SJCRH30 (cell line): ENCODE data around the gene CADM2. TPM values are rescaled to one million over a fixed set of nuclear protein-coding genes. Genes with fewer than 3 reads are reported as not detected.

Source experiments
- DNase-seq, 2 experiments: peaks; one replicate each; pipeline ENCODE4 v3.0.0-alpha.2; 2015 to 2020
- H3K27ac ChIP-seq: fragments of 250-450 bp; sonication (Bioruptor Pico); 2 replicates; pipeline ENCODE4 v1.5.1; 2020; ENCODE audit warnings: mild to moderate bottlenecking, moderate library complexity
- H3K27me3 ChIP-seq: fragments of 250-450 bp; sonication (Bioruptor Pico); 2 replicates; pipeline ENCODE4 v1.5.1; 2020; ENCODE audit warnings: mild to moderate bottlenecking, moderate library complexity
- H3K36me3 ChIP-seq: fragments of 250-450 bp; sonication (Bioruptor Pico); 2 replicates; pipeline ENCODE4 v1.5.1; 2020; ENCODE audit warnings: mild to moderate bottlenecking, moderate library complexity
- H3K4me1 ChIP-seq: fragments of 250-450 bp; sonication (Bioruptor Pico); 2 replicates; pipeline ENCODE4 v1.5.1; 2020; ENCODE audit warnings: mild to moderate bottlenecking, moderate library complexity
- H3K4me3 ChIP-seq: fragments of 250-450 bp; sonication (Bioruptor Pico); 2 replicates; pipeline ENCODE4 v1.5.1; 2020; ENCODE audit warnings: mild to moderate bottlenecking, moderate library complexity
- H3K9me3 ChIP-seq: fragments of 250-450 bp; sonication (Bioruptor Pico); replicated peaks from 2 replicates; pipeline ENCODE4 v1.5.1; 2020; ENCODE audit warnings: mild to moderate bottlenecking, moderate library complexity
- total RNA-seq: library from RNA; depleted of rRNA; stranded (reverse); fragments of >200 nt; shearing (Covaris generic); gene quantifications from 2 replicates; pipeline ENCODE4 v1.2.3, GENCODE V29; 2014

The CADM2 gene
- total RNA-seq, 1 experiment from 2014 or later = 20.8 TPM

GRCh38 chr3:85254738-85255137, 295.9 kb downstream of the CADM2 start:
- H3K4me1 ChIP-seq = no peaks in the 10 kb centered on the region
- no peaks in the 10 kb centered on the region for H3K36me3 ChIP-seq
- H3K4me3 ChIP-seq = no peak overlapping the region
- peak; percentile 4 to 18 for DNase-seq
- H3K27ac ChIP-seq = no peak overlapping the region
- no peaks in the 10 kb centered on the region for H3K9me3 ChIP-seq
- H3K27me3 ChIP-seq = no peaks in the 10 kb centered on the region

- no peak overlapping the region for H3K4me3 ChIP-seq
- no peaks in the 10 kb centered on the region for H3K9me3 ChIP-seq
- H3K27ac ChIP-seq = no peak overlapping the region
- no peaks in the 10 kb centered on the region for H3K27me3 ChIP-seq
- no peaks in the 10 kb centered on the region for H3K36me3 ChIP-seq
- no peaks in the 10 kb centered on the region for H3K4me1 ChIP-seq
- no peak for DNase-seq
Measured at GRCh38 chr3:85255949-85256348, 297.2 kb downstream of the CADM2 start.

DNA sequence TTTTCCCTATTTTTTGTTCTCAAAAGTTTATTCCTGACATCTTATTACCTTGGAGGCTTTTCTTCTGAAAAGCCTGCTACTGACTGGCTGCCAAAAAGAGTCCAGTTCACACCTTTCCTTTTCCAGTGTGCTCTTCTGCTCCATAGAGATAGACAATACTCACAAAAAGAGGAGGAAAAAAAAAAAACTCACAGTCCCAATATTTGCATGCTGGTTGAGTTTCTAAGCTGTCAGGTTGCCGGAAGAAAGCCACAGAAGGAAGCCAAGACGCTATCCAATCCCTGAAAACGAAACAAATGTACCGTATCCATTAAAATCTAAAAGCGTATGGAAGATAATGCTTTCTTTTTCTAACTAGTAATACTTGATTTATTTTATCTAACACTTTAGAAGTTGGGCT, 299.5 kb downstream of the CADM2 start:
- Histone ChIP-seq H3K4me1 (no peaks in the 10 kb centered on the region), H3K9me3 (no peaks in the 10 kb centered on the region), H3K36me3 (no peaks in the 10 kb centered on the region), H3K4me3 (no peak overlapping the region), H3K27me3 (no peaks in the 10 kb centered on the region), H3K27ac (no peak overlapping the region)
- no peak for DNase-seq

GRCh38 chr3:85258819-85259218, 300.0 kb downstream of the CADM2 start:
- no peak for DNase-seq
- no peaks in the 10 kb centered on the region for H3K9me3 ChIP-seq
- no peaks in the 10 kb centered on the region for H3K4me1 ChIP-seq
- H3K27ac ChIP-seq = no peak overlapping the region
- no peaks in the 10 kb centered on the region for H3K36me3 ChIP-seq
- H3K27me3 ChIP-seq = no peaks in the 10 kb centered on the region
- H3K4me3 ChIP-seq = no peak overlapping the region

GRCh38 chr3:85259748-85260147, 301.0 kb downstream of the CADM2 start:
- Histone ChIP-seq H3K27ac (no peak overlapping the region), H3K27me3 (no peaks in the 10 kb centered on the region), H3K36me3 (no peaks in the 10 kb centered on the region), H3K4me3 (no peak overlapping the region), H3K9me3 (no peaks in the 10 kb centered on the region), H3K4me1 (no peaks in the 10 kb centered on the region)
- no peak for DNase-seq

GRCh38 chr3:85264381-85264780, 305.6 kb downstream of the CADM2 start:
- DNase-seq = no peak
- no peaks in the 10 kb centered on the region for H3K27me3 ChIP-seq
- no peak overlapping the region for H3K4me3 ChIP-seq
- H3K9me3 ChIP-seq = no peaks in the 10 kb centered on the region
- no peak overlapping the region for H3K27ac ChIP-seq
- no peaks in the 10 kb centered on the region for H3K4me1 ChIP-seq
- H3K36me3 ChIP-seq = no peaks in the 10 kb centered on the region

GRCh38 chr3:85270488-85270887, 311.7 kb downstream of the CADM2 start:
- Histone ChIP-seq H3K9me3 (no peaks in the 10 kb centered on the region), H3K4me3 (no peak overlapping the region), H3K4me1 (no peaks in the 10 kb centered on the region), H3K27me3 (no peaks in the 10 kb centered on the region), H3K36me3 (no peaks in the 10 kb centered on the region), H3K27ac (no peak overlapping the region)
- DNase-seq = no peak

DNA sequence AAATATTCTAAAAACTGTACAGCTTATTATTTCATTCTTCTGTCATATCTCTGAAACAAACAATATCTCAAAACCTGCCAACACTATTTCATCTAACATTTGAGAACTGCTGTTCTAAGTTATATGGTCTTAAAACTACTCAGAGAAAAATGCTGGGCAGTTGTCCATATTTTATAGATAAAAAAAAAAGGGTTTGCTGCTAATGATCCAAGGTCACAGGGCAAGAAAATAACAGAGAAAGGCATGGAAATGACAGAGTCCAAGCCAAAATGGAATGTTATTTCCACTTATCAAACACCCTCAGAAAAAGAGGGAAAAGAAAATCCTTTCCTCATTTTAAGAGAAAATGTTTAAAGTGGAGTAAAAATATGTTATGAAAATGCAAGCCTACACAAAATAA, 313.1 kb downstream of the CADM2 start:
- H3K27ac ChIP-seq = no peak overlapping the region
- no peaks in the 10 kb centered on the region for H3K36me3 ChIP-seq
- DNase-seq = no peak
- H3K9me3 ChIP-seq = no peaks in the 10 kb centered on the region
- H3K27me3 ChIP-seq = no peaks in the 10 kb centered on the region
- H3K4me1 ChIP-seq = no peaks in the 10 kb centered on the region
- H3K4me3 ChIP-seq = no peak overlapping the region

DNA sequence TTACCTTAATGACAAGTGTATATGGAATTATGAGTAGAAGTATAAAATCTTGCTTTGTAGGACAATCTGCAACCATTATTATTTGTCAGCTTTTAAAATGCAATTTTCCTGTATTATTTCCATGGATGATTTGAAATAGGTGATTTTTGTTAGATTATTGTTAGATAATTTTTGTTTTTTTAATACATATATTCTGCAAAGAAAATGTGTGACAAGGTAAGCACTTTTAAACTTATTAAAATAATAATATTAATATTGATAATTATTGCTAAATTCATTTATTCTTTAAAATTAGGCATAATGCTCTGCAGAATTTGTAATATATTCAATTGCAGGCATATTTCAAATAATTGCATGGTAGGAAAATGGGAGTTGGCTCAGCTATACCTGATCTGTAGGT, 329.5 kb downstream of the CADM2 start:
- no peak overlapping the region for H3K4me3 ChIP-seq
- no peaks in the 10 kb centered on the region for H3K4me1 ChIP-seq
- no peak for DNase-seq
- H3K9me3 ChIP-seq = no peaks in the 10 kb centered on the region
- H3K27ac ChIP-seq = no peak overlapping the region
- H3K27me3 ChIP-seq = no peaks in the 10 kb centered on the region
- H3K36me3 ChIP-seq = no peaks in the 10 kb centered on the region

- Histone ChIP-seq H3K4me3 (no peak overlapping the region), H3K36me3 (no peaks in the 10 kb centered on the region), H3K27ac (no peak overlapping the region), H3K4me1 (no peaks in the 10 kb centered on the region), H3K9me3 (no peaks in the 10 kb centered on the region), H3K27me3 (no peaks in the 10 kb centered on the region)
- DNase-seq = no peak
Measured at GRCh38 chr3:85297291-85297690, 338.5 kb downstream of the CADM2 start.

GRCh38 chr3:85298032-85298431, 339.2 kb downstream of the CADM2 start:
- no peak overlapping the region for H3K27ac ChIP-seq
- H3K36me3 ChIP-seq = no peaks in the 10 kb centered on the region
- H3K4me3 ChIP-seq = no peak overlapping the region
- DNase-seq = no peak
- H3K9me3 ChIP-seq = no peaks in the 10 kb centered on the region
- H3K4me1 ChIP-seq = no peaks in the 10 kb centered on the region
- no peaks in the 10 kb centered on the region for H3K27me3 ChIP-seq

- Histone ChIP-seq H3K27ac (no peak overlapping the region), H3K4me3 (no peak overlapping the region), H3K9me3 (no peaks in the 10 kb centered on the region), H3K27me3 (no peaks in the 10 kb centered on the region), H3K36me3 (no peaks in the 10 kb centered on the region), H3K4me1 (no peaks in the 10 kb centered on the region)
- DNase-seq = no peak
Measured at GRCh38 chr3:85303156-85303555, 344.4 kb downstream of the CADM2 start.

GRCh38 chr3:85304360-85304964, 345.7 kb downstream of the CADM2 start:
- DNase-seq = peak in 1 of 2 experiments; percentile 3
- no peaks in the 10 kb centered on the region for H3K27me3 ChIP-seq

DNA sequence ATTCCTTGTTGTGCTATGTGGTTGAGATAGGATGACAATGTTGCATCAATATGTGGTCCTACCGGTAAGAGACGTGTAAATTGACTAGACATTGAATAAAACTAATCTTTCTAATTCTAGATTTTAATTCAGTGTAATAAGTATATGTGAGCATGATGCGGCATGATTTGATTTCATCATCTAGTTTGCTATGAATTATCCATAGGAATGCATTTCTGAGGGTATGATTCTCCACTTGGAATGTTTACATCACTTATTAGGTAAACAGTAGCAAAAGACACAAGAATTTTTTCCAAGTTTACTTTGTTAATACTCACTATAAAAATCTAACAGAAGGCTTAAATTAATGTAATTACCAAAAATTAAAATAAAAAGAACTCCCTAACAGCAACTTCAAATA, 353.5 kb downstream of the CADM2 start:
- H3K36me3 ChIP-seq = no peaks in the 10 kb centered on the region
- DNase-seq = no peak
- no peaks in the 10 kb centered on the region for H3K9me3 ChIP-seq
- H3K4me1 ChIP-seq = no peaks in the 10 kb centered on the region
- H3K27ac ChIP-seq = no peak overlapping the region
- no peaks in the 10 kb centered on the region for H3K27me3 ChIP-seq
- no peak overlapping the region for H3K4me3 ChIP-seq

More at GRCh38 chr3:85304360-85304964, 345.7 kb downstream of the CADM2 start:
- Histone ChIP-seq H3K4me3 (no peak overlapping the region), H3K36me3 (no peaks in the 10 kb centered on the region), H3K9me3 (no peaks in the 10 kb centered on the region), H3K4me1 (no peaks in the 10 kb centered on the region), H3K27ac (no peak overlapping the region)

- no peak for DNase-seq
- no peak overlapping the region for H3K27ac ChIP-seq
- H3K36me3 ChIP-seq = no peaks in the 10 kb centered on the region
- no peaks in the 10 kb centered on the region for H3K4me1 ChIP-seq
- H3K4me3 ChIP-seq = no peak overlapping the region
- H3K9me3 ChIP-seq = no peaks in the 10 kb centered on the region
- H3K27me3 ChIP-seq = no peaks in the 10 kb centered on the region
Measured at GRCh38 chr3:85313380-85313779, 354.6 kb downstream of the CADM2 start.

- no peak for DNase-seq
- H3K36me3 ChIP-seq = no peaks in the 10 kb centered on the region
- H3K9me3 ChIP-seq = no peaks in the 10 kb centered on the region; the same call in 1 of the 2 replicates
Measured at GRCh38 chr3:85316252-85316651, 357.5 kb downstream of the CADM2 start.

More at GRCh38 chr3:85316252-85316651, 357.5 kb downstream of the CADM2 start:
- Histone ChIP-seq H3K27ac (no peak overlapping the region), H3K4me3 (no peak overlapping the region), H3K27me3 (no peaks in the 10 kb centered on the region), H3K4me1 (no peaks in the 10 kb centered on the region)
